Measurements from ENCODE around the gene RHOC.
"Not testable (repeated sequence)": the region's sequence is repeated elsewhere in the genome, so short reads cannot be mapped to it uniquely, and the experiment has no call there.

Gene RHOC

DNA sequence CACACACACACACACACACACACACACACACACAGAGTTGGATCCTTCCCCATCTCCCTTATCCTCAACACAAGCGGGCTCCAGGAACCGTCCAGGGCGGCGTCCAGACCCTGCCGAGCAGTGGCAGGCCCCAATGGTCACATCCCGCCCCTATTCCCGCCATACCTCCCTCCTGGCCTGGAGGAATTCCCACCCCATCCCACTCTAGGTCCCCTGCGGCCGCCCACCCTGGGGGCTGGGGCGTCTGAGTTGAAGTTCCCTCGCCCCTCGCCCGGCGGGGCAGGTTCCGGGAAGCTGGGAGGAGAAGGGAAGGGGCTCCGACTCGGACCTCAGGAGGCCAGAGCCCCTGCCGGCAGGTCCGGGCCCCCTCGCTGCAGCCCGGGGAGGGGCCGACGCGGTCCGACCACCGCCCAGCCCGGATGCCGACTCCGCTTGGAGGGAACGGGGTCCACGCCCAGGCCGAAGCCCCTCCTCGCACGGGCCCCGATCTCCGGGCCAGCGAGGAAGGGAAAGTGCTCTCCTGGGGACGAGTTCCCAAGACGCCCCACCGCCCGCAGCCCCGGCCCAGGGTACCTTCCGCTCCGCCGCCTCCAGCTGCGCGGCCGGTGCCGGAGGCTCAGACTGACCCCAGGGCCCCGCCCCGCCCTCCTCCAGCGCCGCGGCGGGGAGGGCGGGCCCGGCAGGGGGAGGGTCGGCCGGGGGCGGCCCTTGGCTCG is at the start of gene RHOC:
RHOC (minus strand) TSS at position 623 of the 716 bp plus-strand sequence. CDS start 3,328 bp downstream, outside the sequence.
- DNase-seq, result peak; percentile 76

- no peak for DNase-seq
Observed at GRCh38 chr1:112754116-112754628, 47.2 kb upstream of the RHOC start.

GRCh38 chr1:112748396-112748795 is 41.5 kb upstream of the RHOC start:
- no peak for DNase-seq

GRCh38 chr1:112744009-112744578 is 37.2 kb upstream of the RHOC start:
- DNase-seq, result peak; percentile 32

DNA sequence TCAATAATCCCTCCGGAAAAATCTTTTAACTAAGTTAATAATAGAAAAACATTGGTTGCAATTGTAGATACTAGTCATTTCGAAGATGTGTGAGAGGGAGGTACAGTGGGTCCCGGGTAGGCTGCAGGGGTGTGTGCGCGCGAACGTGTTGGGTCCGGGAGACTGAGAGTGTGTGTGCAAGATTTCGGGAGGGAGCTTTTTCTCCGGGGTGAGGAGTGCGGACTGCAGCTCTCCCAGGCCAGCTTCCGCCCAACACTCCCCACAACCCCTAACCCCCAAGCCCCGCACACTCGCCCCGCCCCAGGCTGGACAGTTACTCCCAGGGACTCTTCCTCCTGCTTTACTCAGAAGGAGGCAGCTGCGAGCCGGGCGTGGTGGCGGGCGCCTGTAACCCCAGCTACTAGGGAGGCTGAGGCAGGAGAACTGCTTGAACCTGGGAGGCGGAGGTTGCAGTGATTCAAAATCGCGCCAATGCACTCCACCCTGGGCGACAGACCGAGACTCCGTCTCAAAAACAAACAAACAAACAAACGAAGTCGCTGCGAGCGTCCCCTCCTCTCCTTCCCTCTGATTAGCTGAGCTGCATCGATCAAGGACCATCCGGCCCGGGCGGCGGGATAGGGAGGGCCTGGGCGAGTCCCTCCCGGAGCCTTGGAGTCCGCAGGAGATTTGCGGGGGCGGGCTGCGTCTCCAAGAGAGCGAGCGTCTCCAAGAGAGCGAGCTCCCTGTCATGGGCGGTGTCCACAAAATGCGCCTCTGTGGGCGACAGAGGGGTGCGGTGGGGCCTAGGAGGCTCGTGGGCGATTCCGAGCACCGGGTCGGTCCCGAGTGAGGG is 36.5 kb upstream of the RHOC start:
- no peak for DNase-seq

- no peak for DNase-seq
Observed at GRCh38 chr1:112737573-112737972, 30.6 kb upstream of the RHOC start.

DNA sequence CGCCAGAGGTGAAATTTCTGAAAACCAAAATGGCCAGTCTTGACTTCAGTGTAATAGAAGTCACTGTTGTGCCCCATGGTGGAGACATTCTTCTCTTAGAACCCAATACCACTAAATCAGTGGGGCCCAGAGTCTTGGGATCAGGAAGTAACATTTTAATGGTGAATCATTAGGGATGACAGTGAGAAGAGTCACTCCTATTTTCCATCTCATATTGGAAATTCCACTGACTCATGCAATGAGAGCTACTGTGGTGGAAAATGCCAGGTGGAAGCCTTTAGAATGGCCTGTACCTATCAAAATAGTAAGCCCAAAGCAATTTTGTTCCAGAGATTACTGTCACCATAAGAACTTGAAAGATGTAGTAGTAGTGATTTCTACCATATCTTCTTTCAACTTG is 28.8 kb upstream of the RHOC start:
- DNase-seq, result no peak

DNA sequence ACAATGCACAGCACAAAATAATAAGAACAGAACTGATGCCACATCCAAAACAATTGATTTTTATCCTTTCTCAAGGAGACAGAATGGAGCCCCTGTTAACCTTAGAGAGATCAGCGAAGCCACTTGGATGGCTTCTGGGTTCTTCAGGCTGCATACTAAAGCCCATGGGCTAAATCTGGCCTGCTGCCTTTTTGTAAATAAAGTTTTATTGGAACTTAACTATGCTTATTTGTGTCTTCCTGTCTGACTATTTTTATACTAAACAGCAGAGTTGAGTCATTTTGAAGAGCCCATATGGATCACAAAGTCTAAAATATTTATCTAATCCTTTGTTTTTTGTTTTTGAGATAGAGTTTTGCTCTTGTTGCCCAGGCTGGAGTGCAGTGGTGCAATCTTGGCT is 24.5 kb upstream of the RHOC start:
- no peak for DNase-seq

DNA sequence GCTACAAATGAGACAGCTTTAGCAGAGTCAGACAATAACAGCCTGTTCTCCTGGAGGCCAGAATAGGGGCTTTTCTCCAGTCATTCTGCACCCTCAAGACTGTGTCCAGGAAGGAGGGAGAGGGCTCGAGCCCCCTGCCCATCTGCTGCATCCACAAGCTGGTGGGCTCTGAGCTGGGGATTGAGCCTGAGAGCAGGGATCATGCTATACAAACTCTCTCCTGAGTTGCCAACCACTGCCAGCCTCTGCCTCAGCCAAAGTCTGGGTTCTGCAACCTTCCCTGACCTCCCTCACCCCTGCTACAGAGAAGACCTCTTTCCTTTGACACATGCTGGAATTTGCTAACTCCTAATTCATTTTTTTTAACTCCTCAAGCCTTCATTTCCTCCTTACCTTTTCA is 23.0 kb upstream of the RHOC start:
- no peak for DNase-seq

GRCh38 chr1:112729011-112729410 is 22.1 kb upstream of the RHOC start:
- DNase-seq, result not testable (repeated sequence)

GRCh38 chr1:112728306-112728971 is 21.5 kb upstream of the RHOC start:
- DNase-seq, result not testable (repeated sequence)

DNA sequence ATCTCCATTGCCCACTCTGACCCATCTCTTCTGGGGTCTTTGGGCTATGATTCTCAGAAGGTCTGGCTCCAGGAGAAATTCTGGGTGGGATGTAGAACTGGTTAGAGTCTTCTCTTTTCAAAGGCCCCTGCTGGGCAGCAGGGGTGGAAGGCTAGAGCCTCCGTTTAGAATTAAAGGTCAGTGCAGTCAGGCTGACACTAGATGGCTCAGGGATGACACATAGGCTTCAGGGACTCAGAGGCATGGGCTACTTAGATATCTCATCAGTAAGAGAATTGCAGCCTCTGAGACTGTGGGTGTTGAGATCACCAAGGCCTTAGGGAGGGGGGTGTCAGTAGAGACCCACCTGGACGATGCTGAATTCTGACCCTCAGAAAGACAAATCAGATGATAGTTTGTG is 20.8 kb upstream of the RHOC start:
- no peak for DNase-seq

GRCh38 chr1:112724240-112724639 is 17.3 kb upstream of the RHOC start:
- DNase-seq, result not testable (repeated sequence)

DNA sequence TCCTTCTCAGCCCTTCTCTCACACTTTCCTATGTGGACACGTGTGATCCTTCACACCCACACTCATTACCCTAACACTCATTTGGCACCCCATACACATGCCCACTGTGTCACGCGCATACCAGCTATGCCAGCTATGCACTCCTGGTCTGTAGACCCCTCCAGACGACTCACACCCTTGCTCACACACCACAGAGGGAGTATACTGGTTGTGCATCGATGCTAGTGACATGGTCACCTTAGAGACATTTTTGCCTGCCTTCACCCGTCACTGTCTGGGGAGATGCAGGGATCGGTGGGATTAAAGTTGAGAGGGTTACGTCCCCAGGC is 16.5 kb upstream of the RHOC start:
- DNase-seq, result no peak

- DNase-seq, result peak; percentile 71
Observed at GRCh38 chr1:112722601-112723510, 15.9 kb upstream of the RHOC start.

DNA sequence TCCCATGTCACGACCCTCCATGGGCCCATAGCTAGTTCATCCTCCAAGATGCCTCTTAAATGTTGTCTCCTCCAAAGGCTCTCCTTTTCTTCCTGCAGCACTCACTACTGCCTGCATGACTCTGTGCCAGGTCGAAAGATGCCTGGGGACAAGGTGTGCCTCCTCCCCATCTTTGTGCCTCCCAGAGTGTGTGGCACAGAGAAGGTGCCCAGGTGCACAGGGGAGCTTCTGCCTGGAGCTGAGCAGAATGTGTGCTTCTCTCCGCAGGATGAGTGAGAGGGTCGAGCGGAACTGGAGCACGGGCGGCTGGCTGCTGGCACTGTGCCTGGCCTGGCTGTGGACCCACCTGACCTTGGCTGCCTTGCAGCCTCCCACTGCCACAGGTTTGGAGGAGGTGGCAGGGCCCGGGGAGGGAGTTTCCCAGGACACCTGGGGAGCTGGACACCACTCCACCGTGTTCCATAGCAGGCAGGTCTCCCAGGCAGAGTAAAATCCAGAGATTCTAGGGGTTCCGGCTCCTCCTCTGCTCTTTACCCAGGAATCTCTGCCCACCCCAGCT is 15.1 kb upstream of the RHOC start:
- DNase-seq, result peak; percentile 18

DNA sequence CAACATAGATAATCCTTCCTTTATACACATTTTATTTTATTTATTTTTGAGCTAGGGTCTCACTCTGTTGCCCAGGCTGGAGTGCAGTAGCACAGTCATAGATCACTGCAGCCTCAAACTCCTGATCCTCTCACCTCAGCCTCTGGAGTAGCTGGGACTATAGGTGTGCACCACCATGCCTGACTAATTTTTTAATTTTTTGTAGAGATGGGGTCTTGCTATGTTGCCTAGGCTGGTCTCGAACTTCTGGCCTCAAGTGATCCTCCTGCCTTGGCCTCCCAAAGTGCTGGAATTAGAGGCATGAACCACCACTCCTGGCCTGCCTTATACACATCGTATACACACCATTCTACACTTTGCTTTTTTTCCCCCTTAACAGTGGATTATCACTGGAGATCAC is 14.4 kb upstream of the RHOC start:
- DNase-seq, result not testable (repeated sequence)

- DNase-seq, result no peak
Observed at GRCh38 chr1:112720800-112721199, 13.9 kb upstream of the RHOC start.

GRCh38 chr1:112719706-112720105 is 12.8 kb upstream of the RHOC start:
- DNase-seq, result no peak

GRCh38 chr1:112718691-112719418 is 11.9 kb upstream of the RHOC start:
- peak; percentile 79 for DNase-seq

DNA sequence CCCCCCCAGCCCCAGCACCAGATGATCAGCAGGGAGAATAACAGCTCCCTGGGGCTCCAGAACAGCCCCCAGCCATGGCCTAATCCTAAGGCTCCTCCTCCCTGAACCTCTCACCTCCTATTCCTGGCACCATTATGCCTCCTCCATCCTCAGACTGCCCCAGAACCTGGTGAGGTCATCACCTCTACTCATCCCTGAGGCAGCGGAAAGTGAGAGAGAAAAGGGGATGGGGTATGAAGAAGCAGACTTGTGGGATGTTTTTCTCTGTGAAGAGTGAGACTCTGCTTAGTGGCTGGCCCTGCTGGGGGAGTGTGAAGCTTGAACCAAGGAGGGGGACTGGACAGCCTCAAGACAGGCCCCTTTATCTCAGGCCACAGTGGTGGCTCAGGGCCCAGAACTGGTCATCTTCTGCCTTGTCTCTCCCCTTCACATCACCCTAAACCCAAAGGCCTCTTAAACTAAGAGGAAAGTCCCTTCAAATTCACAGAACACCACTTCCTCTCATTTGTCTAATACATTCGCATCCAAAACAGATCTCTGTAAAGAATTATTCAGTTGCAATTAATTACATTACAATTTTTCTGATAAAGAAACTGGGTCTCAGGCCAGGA is 10.4 kb upstream of the RHOC start:
- DNase-seq, result no peak
